Breast epithelium (tissue), 4 donors: ENCODE data around the gene ANKS4B. TPM values are rescaled to one million over a fixed set of nuclear protein-coding genes. Genes with fewer than 3 reads are reported as not detected.

Experiments used
- DNase-seq, 2 donors: peaks; one replicate each; pipeline ENCODE4 v3.0.0-alpha.2; 2019; ENCODE audit warnings: low spot score in 2 of 2
- H3K27ac ChIP-seq, 2 donors: fragments of 200-600 bp; sonication (generic) in 1 of 2; one replicate each; pipeline ENCODE4 v1.5.1; 2016 to 2019; ENCODE audit warnings: mild to moderate bottlenecking in 1 of 2
- H3K27me3 ChIP-seq, 2 donors: fragments of 200-600 bp; sonication (generic) in 1 of 2; one replicate each; pipeline versions ENCODE4 v1.5.1 to v1.6.0; 2017 to 2019; ENCODE audit warnings: control low read depth in 1 of 2, mild to moderate bottlenecking in 1 of 2
- H3K36me3 ChIP-seq: fragments of 200-600 bp; one replicate; pipeline ENCODE4 v1.5.1; 2019
- H3K4me1 ChIP-seq, 2 donors: fragments of 200-600 bp; sonication (generic); one replicate each; pipeline ENCODE4 v1.5.1; 2016 to 2019; ENCODE audit warnings: control low read depth in 1 of 2
- H3K4me3 ChIP-seq, 3 donors: fragments of 200-600 bp; sonication (generic); 1 replicate in 2 of 3; 2 replicates in 1 of 3; pipeline ENCODE4 v1.5.1; 2016 to 2019; ENCODE audit warnings: mild to moderate bottlenecking in 3 of 3, moderate library complexity in 2 of 3
- H3K9me3 ChIP-seq, 2 donors: fragments of 200-600 bp; sonication (generic) in 1 of 2; one replicate each; pipeline ENCODE4 v1.5.1; 2016 to 2019; ENCODE audit warnings: control low read depth in 1 of 2
- CTCF ChIP-seq, 3 donors: fragments of 450-650 bp; IDR thresholded peaks; one replicate each; pipeline ENCODE4 v1.5.1; 2016 to 2017; ENCODE audit warnings: antibody characterized with exemption in 3 of 3, mild to moderate bottlenecking in 3 of 3, moderate library complexity in 3 of 3
- POLR2A ChIP-seq: fragments of 450-650 bp; IDR thresholded peaks from one replicate; pipeline ENCODE4 v1.6.1; 2016; ENCODE audit warnings: antibody characterized with exemption, mild to moderate bottlenecking, moderate library complexity
- POLR2AphosphoS5 ChIP-seq, 3 donors: sonication (generic); formaldehyde crosslinking; IDR thresholded peaks; one replicate each; pipeline ENCODE4 v1.6.1; 2017; ENCODE audit warnings: antibody characterized with exemption in 3 of 3
- intact Hi-C: fragments of 100-400 bp; cut with DNase I; formaldehyde crosslinking; loops from one replicate; pipeline ENCODE4 v1.15.1; 2023; ENCODE audit warnings: low total_unique reads
- total RNA-seq, 3 donors: library from RNA; depleted of rRNA; stranded (reverse); fragments of >200 nt; gene quantifications; one replicate each; pipeline ENCODE4 v1.1.0, GENCODE V29; 2016

Gene ANKS4B
- total RNA-seq, 3 donors from 2014 or later = 0.33 TPM; not detected in 2

DNA sequence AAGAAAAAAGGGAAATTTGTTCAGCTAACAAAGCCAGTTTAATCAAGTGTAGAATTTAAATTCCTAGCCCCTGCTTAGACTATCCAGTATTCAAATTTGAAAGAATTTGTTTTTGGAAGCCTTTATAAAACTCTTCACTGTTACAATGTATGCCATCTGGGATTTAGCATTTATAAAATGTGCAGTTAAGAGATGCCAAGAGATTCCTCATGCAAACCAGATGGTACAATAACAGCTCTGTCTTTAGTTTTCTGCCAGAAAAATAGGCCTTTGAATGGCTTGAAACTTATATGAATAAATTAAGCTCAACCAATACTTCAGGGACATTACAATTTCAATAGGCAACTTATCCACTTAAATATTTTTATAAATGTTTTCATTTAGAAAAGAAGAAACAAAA lies 6.8 kb upstream of the ANKS4B start:
- Histone ChIP-seq H3K4me1 (no peaks in the 10 kb centered on the region), H3K9me3 (no peaks in the 10 kb centered on the region), H3K4me3 (no peak overlapping the region), H3K27me3 (no peaks in the 10 kb centered on the region), H3K27ac (no peak overlapping the region), H3K36me3 (no peaks in the 10 kb centered on the region)
- intact Hi-C loops = no loop called here
- no peak for TF ChIP-seq CTCF (IDR thresholded peaks at IDR 0.05)
- TF ChIP-seq POLR2A = no peak
- TF ChIP-seq POLR2AphosphoS5 (IDR thresholded peaks at IDR 0.05) = no peak
- DNase-seq = no peak

DNA sequence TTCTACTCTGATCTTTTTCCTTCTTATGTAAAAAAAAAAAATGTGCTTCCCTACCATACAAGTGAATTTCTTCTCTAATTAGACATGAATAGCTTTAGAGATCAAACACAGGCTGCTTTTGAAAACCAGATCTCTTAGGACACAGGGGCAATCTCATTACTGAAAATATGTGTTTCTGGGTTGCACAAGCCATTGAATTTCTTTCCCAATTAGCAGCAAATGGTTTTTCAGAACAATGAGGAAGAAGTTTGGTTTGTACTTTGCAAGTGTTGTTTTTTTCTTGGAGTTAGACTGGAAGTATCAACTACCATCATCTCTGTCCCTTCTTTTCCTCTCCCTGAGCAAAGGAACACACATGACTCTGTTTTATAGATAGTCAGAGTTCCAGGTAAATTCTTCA lies 5.6 kb upstream of the ANKS4B start:
- no peaks in the 10 kb centered on the region for H3K9me3 ChIP-seq
- intact Hi-C loops = no loop called here
- no peaks in the 10 kb centered on the region for H3K4me1 ChIP-seq
- no peak for DNase-seq
- H3K36me3 ChIP-seq = no peaks in the 10 kb centered on the region
- TF ChIP-seq CTCF (IDR thresholded peaks at IDR 0.05) (no peak), POLR2A (no peak), POLR2AphosphoS5 (IDR thresholded peaks at IDR 0.05) (no peak)
- no peak overlapping the region for H3K4me3 ChIP-seq
- H3K27ac ChIP-seq = peak overlapping the region in 1 of 2 donors; percentile 7
- no peaks in the 10 kb centered on the region for H3K27me3 ChIP-seq

DNA sequence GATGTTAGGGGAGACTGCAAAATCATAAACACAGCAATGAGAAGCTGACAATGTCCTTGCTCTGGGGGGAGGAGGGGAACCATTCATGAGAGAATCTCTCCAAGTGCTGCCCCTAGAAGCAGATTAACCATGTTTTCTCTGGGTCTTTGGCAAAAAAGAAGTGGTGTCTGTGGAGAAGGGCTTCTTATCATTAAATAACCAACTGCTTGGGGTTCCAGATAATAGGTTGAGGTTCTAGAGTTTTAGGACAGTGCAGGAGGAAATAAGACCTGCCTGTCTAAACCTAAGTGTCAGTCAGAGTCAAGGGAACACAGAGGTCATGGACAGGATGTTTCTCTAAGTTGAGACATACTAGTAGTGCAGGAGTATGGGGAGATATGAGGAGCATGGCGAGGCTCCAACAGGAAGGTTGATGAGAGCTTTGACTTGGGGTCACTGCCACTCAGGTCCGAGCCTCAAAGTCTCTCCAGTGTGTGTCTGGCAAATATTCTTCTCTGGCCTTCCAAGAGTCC lies 5.1 kb upstream of the ANKS4B start:
- no peaks in the 10 kb centered on the region for H3K4me1 ChIP-seq
- H3K4me3 ChIP-seq = no peak overlapping the region
- H3K27me3 ChIP-seq = no peaks in the 10 kb centered on the region
- intact Hi-C loops = no loop called here
- TF ChIP-seq CTCF (IDR thresholded peaks at IDR 0.05) = no peak
- no peak for TF ChIP-seq POLR2AphosphoS5 (IDR thresholded peaks at IDR 0.05)
- no peak for TF ChIP-seq POLR2A
- peak overlapping the region in 1 of 2 donors; percentile 7 for H3K27ac ChIP-seq
- H3K9me3 ChIP-seq = no peaks in the 10 kb centered on the region
- H3K36me3 ChIP-seq = no peaks in the 10 kb centered on the region
- no peak for DNase-seq

- Histone ChIP-seq H3K4me3 (no peak overlapping the region), H3K27ac (no peak overlapping the region), H3K4me1 (no peaks in the 10 kb centered on the region), H3K36me3 (no peaks in the 10 kb centered on the region), H3K27me3 (no peaks in the 10 kb centered on the region), H3K9me3 (no peaks in the 10 kb centered on the region)
- no peak for TF ChIP-seq POLR2A
- no peak for TF ChIP-seq POLR2AphosphoS5 (IDR thresholded peaks at IDR 0.05)
- no peak for TF ChIP-seq CTCF (IDR thresholded peaks at IDR 0.05)
- no peak for DNase-seq
- intact Hi-C loops = no loop called here
Observed at GRCh38 chr16:21233045-21233520, 416 bp upstream of the ANKS4B start.

DNA sequence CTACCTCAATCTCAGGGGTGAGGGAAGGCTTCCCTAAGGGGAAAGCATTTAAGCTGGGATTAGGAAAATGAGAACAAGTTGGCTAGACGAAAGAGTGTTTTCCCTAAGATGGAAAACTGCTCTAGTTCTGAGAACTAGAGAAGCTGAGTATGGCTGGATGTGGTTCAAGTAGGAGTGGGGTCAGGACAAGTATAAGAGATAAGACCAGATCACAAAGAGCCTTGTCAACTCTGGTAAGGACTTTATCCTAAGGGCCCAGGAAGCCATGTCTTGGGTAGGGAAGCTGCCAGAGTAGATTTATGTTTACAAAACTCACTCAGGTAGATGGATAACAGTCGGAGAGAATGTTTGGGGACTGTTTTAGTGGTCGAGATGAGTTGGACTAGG lies 1.7 kb downstream of the ANKS4B start:
- Histone ChIP-seq H3K27ac (no peak overlapping the region), H3K4me1 (no peaks in the 10 kb centered on the region), H3K27me3 (no peaks in the 10 kb centered on the region), H3K9me3 (no peaks in the 10 kb centered on the region), H3K36me3 (no peaks in the 10 kb centered on the region), H3K4me3 (no peak overlapping the region)
- TF ChIP-seq CTCF (IDR thresholded peaks at IDR 0.05) = no peak
- TF ChIP-seq POLR2A = no peak
- TF ChIP-seq POLR2AphosphoS5 (IDR thresholded peaks at IDR 0.05) = no peak
- no peak for DNase-seq
- intact Hi-C loops = no loop called here
